GM21381 (cell line): Measurements from ENCODE around the gene COA6.

Source experiments
- ATAC-seq: cut with Tn5 transposase; IDR thresholded peaks from one replicate; pipeline ENCODE4 v1.9.1; 2021; ENCODE audit warnings: mild to moderate bottlenecking, moderate library complexity; ENCODE audit not compliant: unreplicated experiment

The COA6 gene

DNA sequence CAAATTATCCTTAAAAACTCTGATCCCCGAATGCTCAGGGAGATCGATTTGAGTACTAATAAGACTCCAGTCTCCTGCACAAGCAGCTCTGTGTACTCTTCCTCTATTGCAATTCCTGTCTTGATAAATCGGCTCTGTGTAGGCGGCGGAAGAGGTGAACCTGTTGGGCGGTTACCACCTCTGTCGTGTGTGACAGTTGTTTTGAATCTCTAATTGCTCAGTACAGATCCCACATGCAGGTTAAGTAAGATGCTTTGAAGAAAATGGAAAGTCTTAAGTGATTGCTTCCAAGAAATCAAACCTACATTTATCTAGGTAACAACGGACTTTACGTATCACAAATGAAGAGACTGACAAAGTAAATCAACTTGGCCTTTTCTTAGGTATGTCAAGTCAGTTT, 35.5 kb downstream of the COA6 start:
- no peak for ATAC-seq

DNA sequence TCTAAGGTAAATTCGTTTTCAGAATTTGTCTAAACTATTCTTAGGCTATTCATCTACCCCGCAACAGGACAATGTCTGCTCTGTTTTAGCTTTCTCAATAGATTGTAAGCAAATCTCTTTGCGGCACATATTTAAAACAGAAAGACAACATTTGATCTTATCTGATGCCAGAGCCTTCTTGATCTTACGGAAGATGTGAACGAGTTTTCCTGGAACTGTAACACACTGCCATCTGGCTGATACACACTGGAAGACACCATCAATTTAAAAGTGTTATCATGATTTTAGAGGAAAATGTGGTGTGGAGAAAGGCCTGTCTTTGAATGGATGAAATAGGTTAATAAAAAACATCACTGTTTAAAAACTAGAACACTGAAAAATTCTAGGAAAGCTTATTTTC, 36.1 kb downstream of the COA6 start:
- no peak for ATAC-seq

DNA sequence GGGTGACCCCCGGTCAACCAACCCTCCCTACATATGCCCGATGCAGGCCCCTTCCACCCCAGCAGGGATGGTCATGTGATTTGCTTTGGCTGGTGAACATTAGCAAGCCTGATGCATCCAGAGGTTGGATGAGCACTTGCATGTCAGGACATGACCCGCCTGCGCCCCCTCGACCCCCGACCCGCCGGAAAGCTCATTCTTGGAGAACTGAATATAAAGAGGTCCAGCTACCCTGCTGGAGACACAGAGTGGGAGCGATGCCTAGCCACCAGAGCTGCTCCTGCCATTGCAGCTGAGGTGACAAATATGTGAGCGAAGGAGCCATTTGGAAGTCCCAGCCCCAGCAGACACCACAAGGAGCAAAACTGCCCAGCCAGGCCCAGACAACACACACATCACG, 39.6 kb downstream of the COA6 start:
- ATAC-seq: no peak

DNA sequence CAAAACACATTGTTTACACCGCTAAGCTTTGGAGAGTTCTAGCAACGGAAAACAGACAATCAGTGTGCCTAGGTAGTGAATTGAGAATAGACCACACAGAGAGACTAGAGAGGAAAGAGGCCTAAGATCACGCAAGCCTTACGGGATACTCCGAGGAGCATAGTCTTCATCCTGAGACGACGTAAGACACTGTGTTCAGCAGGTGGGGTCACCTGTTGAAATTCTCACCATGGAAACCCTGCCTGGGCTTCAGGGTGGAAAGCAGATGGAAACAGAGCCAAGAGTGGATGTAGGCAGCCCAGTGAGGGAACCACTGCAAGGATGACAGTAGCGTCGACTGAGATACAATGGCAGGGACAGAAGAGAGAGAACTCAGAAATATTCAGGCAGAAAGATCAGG, 40.2 kb downstream of the COA6 start:
- ATAC-seq: no peak

DNA sequence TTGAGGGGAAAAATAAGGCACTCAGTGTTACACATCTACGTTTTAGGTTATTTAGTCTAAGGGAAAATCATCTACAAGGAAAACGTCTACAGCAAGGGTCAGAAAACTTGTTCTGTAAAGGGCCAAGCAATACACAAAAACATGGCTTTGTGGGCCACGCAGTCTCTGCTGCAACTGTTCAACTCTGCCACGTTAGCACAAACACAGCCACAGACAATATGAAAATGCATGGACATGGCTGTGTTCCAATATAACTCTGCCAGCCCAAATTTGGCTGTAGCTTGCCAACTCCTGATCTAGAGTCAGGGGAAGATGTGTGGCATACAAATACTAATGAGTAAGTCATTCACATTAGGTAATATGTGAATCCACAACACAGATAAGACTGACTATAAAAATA, 40.7 kb downstream of the COA6 start:
- ATAC-seq: no peak

DNA sequence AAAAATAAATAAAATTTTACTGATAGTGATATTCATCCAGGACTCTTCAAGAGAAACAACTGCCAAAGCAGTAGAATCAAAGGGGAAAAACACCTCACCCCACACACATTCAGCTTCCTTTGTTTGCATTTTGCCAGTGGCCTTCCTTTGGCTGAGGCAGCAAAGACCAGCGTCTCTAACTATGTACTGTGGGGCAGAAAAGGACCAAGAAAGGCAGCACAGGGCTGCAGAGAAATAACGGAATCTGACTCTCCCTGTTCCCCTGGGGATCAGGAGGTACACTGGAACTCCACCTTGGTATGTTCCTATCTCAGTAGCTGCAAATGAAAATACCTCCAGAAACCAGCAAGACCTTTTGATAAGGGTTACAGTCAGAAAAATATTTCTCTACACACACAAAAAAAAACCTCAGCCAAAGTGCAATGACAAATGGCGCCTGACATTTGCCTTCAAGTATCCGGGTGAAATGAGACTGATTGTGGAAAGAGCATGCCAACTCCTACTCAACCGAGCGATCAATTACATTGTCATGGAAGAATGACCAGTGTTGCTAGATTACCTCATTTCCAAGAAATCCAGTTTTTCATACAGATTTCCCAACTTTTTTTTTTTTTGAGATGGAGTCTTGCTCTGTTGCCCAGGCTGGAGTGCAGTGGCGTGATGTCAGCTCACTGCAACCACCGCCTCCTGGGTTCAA, 54.8 kb downstream of the COA6 start:
- no peak for ATAC-seq

DNA sequence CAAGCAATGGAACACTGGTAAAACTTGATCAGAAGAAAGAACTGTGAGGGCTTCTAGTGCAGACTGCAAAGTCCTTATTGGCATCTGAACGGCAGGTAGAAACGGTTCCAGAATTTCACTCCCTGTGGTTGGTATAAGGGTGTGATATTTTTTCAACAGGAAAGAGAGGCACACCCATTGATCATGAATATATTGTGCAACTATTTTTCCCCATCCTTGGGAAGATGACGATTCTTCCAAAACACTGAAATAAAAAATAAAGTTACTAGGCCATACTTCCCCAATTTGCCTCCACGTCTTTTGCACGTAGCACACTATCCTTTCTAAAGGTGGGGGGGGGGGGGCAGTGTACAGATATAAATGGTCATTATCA, 56.2 kb downstream of the COA6 start:
- no peak for ATAC-seq

DNA sequence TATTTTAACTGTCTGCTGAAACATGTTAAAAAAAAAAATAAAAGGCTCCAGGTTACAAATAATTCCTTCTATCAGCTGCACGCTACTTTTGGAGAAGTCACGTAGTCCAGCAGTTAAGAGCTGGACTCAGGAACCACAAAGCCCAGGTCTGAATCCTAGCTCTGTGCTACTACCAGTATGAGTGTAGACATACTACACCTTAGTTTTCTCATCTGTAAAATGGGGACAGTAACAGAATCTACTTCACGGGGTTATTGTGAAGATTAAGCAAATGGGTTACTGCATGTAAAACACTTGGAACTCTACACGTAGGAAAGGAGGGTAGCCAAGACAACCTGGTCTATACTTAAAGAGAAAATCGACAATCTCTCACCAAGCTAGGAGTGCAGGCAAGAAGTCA, 57.4 kb downstream of the COA6 start:
- ATAC-seq: no peak

DNA sequence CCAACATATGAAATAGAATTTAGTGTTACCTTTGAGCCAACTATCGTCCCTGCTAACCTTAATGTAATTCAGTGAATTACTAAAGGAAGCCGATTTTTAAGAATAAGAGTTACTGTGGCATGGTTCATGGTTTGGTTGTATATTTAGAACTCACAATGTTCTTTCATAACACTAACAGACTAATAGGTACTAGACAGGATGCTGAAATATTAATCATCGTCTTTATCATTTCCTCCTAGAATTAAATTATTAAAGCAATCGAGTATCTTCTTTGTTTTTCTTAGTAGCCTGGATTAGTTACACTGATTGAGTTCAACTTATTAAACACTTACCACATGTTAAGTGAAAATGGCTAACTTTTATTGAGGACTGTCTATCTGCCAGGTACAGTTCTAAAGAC, 58.0 kb downstream of the COA6 start:
- no peak for ATAC-seq

DNA sequence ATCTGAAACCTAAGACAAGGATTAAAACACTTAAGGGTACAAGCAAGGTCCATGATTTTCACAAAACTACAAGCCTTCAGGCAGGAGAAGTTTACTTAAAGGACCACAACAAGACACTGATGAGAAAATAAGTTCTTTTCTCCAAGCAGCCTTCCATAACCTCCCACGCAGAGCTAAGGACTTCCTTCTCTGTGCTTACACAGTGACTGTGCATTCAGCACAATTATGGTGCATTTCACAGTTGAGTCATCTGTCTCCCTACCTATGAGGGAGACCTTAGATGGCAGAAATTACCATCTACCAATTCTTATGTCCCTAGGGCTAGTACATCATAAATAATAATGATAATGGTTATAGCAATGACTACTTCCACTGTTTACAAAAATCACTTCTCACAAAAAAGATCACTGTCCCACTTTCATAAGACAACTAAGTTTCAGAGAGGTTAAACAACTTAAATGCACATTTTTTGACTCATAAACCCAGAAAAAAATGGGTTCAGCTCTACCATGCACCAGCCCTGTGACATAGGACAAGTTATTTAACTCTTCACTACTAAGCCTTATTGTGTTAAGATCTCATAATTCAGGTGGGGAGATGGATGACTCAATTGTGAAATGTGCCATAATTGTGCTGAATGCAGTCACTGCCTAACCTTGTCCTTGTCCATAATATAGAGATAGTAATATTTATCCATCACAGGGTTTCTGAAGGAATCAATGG, 60.5 kb downstream of the COA6 start:
- ATAC-seq: no peak
